ENCODE measurements around the gene CIB2.

The CIB2 gene

GRCh38 chr15:78149805-78150751, 18.8 kb upstream of the CIB2 start:
- in situ Hi-C loops (cut with MboI; ENCODE audit: low sequenced_read_pairs): no loop called here

- in situ Hi-C loops (cut with MboI; ENCODE audit: low sequenced_read_pairs): no loop called here
These were observed 18.0 kb upstream of the CIB2 start, which contains the start of gene IDH3A for GRCh38 chr15:78149068-78149804. Gene IDH3A (plus strand): TSS chr15:78149362. CDS start chr15:78149404, 42 bp downstream.

- in situ Hi-C loops (cut with MboI; ENCODE audit: low sequenced_read_pairs): no loop called here
These were observed 17.3 kb upstream of the CIB2 start for GRCh38 chr15:78148392-78149067.

DNA sequence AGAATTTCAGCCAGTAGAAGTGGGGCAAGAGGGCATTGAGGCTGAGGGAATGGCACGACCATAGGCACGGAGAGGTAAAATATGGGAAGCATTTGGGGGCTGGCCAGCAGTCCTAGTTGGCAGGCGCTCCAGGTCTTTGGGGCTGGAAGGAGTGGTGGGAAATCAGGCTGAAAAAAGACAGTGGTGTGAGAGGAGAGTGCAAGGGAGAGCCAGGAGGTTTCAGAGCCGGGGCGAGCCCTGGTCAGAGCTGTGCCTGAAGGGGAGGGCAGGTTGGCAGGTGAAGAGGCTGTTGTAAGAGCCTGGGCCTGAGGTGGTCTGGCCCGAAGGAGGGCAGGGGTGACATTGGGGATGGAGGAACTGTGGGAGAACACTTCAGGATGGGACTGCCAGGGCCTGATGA, 16.3 kb upstream of the CIB2 start:
- in situ Hi-C loops (cut with MboI; ENCODE audit: low sequenced_read_pairs): no loop called here

DNA sequence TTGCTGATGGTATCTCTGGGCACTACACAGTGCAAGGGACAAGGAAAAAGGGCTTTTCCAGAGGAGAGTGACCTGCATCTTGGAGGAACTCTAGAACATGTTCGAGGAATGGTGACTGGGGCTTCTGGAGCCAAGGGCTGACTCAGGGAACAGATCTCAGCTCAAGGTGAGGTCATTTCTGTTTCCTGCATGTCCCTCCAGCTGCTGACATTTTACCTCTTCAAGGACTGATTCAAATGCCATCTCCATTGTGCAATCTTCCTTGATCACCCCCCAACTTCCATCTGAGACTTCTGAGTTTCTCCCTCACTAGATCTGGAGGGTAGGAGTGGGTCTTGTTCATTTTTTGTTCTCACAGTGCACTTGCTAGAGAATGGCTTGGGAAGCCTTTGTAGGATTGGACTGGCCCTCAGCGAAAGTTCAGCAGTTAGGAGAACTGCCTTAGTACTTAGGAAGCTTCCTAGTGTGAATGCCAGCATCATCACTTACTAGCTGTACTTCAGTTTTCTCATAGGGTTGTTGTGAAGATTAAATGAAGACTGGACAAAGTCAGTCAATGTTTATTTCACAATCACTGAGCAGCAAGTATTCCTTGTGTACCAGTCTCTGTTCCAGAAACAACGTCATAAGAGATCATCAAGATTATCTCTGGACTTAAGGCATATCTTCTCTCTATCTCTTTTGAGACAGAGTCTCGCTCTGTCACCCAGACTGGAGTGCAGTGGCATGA, 15.3 kb upstream of the CIB2 start:
- in situ Hi-C loops (cut with MboI; ENCODE audit: low sequenced_read_pairs): no loop called here

DNA sequence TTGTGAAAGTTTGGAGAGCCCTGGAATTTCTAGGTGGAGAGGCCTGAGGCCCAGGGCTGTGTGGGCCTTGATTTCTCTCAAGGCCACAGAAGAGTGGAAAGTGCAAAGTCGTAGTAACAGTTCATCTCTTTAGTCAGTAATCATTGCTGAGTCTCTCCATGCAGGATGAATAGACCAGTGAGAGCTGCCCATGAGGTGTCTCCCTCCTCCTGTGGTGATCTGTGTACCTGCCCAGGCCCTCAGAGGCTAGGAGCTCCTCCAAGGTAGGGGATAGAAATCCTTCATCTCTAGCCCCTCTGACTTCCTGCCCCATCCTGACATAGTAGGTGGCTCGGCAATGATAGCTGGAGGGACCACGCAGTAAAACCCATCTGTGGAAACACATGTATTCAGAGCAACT, 11.1 kb upstream of the CIB2 start:
- in situ Hi-C loops (cut with MboI; ENCODE audit: low sequenced_read_pairs): no loop called here

DNA sequence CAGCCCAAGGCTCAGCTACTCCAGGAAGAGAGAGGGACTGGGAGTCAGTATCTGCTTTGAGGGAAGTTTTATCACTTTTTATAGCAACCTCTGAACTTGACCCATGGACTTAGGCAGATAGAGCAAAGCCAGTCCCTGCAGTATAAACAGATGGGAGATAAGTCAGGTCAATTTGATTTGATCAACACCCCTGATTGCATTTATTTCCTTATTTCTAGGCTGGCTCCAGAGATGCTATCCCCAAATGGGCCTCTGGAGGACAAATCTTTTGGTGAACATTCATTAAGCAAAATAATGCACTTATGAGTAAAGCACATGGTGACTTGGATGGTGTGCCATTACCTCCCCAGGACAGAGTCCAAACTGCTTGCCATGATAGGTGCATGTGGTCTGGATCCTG, 9.0 kb upstream of the CIB2 start:
- in situ Hi-C loops (cut with MboI; ENCODE audit: low sequenced_read_pairs): no loop called here

DNA sequence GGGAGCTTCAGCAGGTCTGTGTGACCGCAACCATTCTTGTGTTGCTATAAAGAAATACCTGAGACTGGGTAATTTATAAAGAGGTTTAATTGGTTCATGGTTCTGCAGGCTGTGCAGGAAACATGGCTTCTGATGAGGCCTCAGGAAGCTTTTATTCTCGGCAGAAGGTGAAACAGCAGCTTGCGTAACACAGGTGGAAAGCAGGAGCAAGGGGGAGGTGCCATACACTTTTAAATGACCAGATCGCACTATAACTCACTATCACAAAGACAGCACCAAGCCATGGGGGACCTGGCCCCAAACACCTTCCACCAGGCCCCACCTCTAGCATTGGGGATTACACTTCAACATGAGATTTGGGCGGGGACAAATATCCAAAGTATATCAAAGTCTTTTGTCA, 8.3 kb upstream of the CIB2 start:
- in situ Hi-C loops (cut with MboI; ENCODE audit: low sequenced_read_pairs): no loop called here

GRCh38 chr15:78133801-78134200, 2.6 kb upstream of the CIB2 start:
- in situ Hi-C loops (cut with MboI; ENCODE audit: low sequenced_read_pairs): no loop called here

- in situ Hi-C loops (cut with MboI; ENCODE audit: low sequenced_read_pairs): no loop called here
These were observed 565 bp downstream of the CIB2 start for GRCh38 chr15:78130466-78131294.

- in situ Hi-C loops (cut with MboI; ENCODE audit: low sequenced_read_pairs): no loop called here
These were observed 1.4 kb downstream of the CIB2 start for GRCh38 chr15:78129751-78130287.

GRCh38 chr15:78129077-78129750, 2.0 kb downstream of the CIB2 start:
- in situ Hi-C loops (cut with MboI; ENCODE audit: low sequenced_read_pairs): no loop called here

DNA sequence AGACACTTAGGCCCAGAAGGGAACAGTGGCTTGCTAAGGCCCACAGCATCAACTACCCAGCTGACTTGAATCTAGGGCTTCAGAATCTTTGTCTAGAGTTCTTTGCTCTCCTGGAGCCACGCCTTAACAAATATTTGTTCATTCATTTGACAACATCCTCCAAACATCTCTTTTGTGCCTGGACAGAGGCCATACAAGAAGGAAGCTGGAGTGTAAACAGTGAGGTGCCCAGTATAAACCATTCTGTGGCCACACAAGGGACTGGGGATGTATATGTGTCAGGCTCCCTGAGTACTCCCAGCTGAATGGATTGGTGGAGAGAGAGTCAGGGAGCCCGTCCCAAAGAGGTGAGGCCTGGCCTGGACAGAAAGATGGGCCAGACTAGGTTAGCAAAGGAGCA, 3.4 kb downstream of the CIB2 start:
- in situ Hi-C loops (cut with MboI; ENCODE audit: low sequenced_read_pairs): no loop called here

DNA sequence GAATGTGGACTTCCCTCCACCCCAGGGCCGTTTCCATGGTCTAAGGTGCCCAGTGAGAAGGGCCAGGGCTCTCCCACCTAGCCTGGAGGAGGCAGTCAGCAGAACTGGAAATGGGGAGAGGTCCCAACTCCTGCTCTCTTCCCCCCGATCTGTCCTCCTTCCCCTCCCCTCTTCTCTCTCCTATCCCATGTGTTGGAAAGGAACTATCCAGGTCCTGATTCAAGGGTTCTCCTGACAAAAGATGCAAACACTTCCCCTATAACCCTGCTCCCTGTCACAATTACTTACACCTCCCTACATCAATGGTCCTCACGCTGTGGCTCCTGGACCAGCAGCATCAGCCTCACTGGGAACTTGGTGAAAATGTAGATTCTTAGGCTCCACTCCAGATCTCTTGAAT, 6.0 kb downstream of the CIB2 start:
- in situ Hi-C loops (cut with MboI; ENCODE audit: low sequenced_read_pairs): no loop called here

GRCh38 chr15:78120523-78120922, 10.7 kb downstream of the CIB2 start:
- in situ Hi-C loops (cut with MboI; ENCODE audit: low sequenced_read_pairs): loop anchor here (25.0 kb wide), 1 partner anchor 158 kb away; no protein-coding TSS in a partner anchor

GRCh38 chr15:78112551-78112950, 18.7 kb downstream of the CIB2 start:
- in situ Hi-C loops (cut with MboI; ENCODE audit: low sequenced_read_pairs): loop anchor here (25.0 kb wide), 1 partner anchor 150 kb away; no protein-coding TSS in a partner anchor

- in situ Hi-C loops (cut with MboI; ENCODE audit: low sequenced_read_pairs): loop anchor here (25.0 kb wide), 1 partner anchor 149 kb away; no protein-coding TSS in a partner anchor
These were observed 19.5 kb downstream of the CIB2 start for GRCh38 chr15:78111788-78112187.

DNA sequence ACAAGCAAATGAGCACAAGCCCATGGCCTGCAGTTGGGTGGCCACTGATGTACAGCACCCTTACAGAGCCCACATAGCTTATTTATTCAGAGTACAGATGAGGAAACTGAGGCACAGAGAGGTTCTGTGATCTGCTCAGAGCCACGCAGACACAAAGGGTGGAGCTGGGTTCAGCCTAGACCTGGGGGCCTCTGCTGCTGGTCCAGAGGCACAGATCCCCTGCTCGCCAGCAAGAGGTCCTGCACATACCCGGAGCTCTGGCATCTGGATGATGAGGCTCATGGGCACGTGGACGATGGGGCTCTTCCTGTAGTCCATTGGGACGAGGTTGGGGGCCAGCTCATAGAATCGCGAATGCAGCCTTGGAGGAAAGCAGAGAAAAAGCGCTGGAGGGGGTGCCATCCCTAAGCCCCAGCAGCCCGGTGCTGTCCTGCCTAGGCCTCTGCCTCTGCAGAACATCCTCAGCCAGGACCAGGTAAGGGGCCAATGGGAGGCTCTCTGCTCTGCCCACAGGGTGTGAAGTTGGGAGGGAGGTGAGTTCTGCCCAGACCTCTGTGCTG, 20.2 kb downstream of the CIB2 start:
- in situ Hi-C loops (cut with MboI; ENCODE audit: low sequenced_read_pairs): loop anchor here (25.0 kb wide), 1 partner anchor 149 kb away; no protein-coding TSS in a partner anchor

Measured in hTERT RPE-1 (cell line).